Measurements from ENCODE around the gene GPR21. TPM values are rescaled to one million over a fixed set of nuclear protein-coding genes. Genes with fewer than 3 reads are reported as not detected.

The GPR21 gene
- total RNA-seq, 1 donor from 2014 or later = 4.8 TPM

DNA sequence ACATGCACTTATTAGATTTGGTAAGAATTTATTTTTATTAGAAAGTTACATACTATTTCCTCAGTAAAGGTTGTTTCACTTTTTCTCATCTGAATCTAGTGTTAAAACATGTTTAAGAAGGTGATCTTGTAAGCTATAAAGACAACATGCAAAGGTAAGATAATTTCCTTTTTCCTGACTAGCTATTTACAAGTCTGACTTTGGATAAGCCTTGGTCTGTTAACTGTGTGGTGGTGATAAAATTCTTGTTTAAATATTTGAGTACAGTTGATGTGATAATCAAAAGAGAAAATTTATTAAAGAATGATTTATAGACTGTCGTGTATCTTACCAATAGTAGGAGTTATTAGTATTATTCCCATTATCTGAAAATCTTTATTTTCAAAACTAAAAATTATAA lies 36.9 kb upstream of the GPR21 start:
- Mint-ChIP-seq H3K27ac (ENCODE audit: unreplicated experiment) (no peak overlapping the region), H3K27me3 (ENCODE audit: low read depth) (no peaks in the 10 kb centered on the region), H3K9me3 (ENCODE audit: low read depth) (no peaks in the 10 kb centered on the region), H3K36me3 (ENCODE audit: low read depth) (peaks cover 18% of the 10 kb centered on the region), H3K4me3 (ENCODE audit: unreplicated experiment) (no peak overlapping the region), H3K4me1 (ENCODE audit: low read depth) (peaks cover 27% of the 10 kb centered on the region)
- TF ChIP-seq, protein P1, sequence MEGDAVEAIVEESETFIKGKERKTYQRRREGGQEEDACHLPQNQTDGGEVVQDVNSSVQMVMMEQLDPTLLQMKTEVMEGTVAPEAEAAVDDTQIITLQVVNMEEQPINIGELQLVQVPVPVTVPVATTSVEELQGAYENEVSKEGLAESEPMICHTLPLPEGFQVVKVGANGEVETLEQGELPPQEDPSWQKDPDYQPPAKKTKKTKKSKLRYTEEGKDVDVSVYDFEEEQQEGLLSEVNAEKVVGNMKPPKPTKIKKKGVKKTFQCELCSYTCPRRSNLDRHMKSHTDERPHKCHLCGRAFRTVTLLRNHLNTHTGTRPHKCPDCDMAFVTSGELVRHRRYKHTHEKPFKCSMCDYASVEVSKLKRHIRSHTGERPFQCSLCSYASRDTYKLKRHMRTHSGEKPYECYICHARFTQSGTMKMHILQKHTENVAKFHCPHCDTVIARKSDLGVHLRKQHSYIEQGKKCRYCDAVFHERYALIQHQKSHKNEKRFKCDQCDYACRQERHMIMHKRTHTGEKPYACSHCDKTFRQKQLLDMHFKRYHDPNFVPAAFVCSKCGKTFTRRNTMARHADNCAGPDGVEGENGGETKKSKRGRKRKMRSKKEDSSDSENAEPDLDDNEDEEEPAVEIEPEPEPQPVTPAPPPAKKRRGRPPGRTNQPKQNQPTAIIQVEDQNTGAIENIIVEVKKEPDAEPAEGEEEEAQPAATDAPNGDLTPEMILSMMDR (IDR thresholded peaks at IDR 0.05) = no peak
- no peak for DNase-seq (ENCODE audit: low spot score)

DNA sequence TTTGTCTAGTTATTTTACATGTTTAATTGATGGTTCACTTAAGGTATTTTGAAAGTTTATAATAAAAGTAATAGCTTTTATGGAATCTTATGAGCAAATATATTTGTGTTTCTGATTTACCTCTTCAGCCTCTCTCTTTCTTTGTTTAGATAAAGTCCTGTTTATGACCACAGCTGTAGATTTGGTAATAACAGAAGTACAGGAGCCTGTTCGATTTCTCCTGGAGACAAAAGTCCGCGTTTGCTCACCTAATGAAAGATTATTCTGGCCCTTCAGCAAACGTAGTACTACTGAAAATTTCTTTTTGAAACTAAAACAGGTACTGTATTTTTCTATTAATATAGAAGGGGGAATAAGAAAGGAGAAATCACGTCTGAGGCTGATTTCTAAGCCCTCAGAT lies 35.0 kb upstream of the GPR21 start:
- no peak overlapping the region for H3K4me3 Mint-ChIP-seq (ENCODE audit: unreplicated experiment)
- no peak overlapping the region for H3K27ac Mint-ChIP-seq (ENCODE audit: unreplicated experiment)
- H3K36me3 Mint-ChIP-seq (ENCODE audit: low read depth) = peaks cover 19% of the 10 kb centered on the region
- no peaks in the 10 kb centered on the region for H3K27me3 Mint-ChIP-seq (ENCODE audit: low read depth)
- H3K9me3 Mint-ChIP-seq (ENCODE audit: low read depth) = no peaks in the 10 kb centered on the region
- DNase-seq (ENCODE audit: low spot score) = no peak
- H3K4me1 Mint-ChIP-seq (ENCODE audit: low read depth) = peaks cover 41% of the 10 kb centered on the region
- TF ChIP-seq, protein P1 (IDR thresholded peaks at IDR 0.05) = no peak

- Mint-ChIP-seq H3K4me1 (ENCODE audit: low read depth) (peaks cover 45% of the 10 kb centered on the region), H3K27ac (ENCODE audit: unreplicated experiment) (peak overlapping the region; percentile 38), H3K4me3 (ENCODE audit: unreplicated experiment) (no peak overlapping the region), H3K36me3 (ENCODE audit: low read depth) (peaks cover 21% of the 10 kb centered on the region), H3K9me3 (ENCODE audit: low read depth) (no peaks in the 10 kb centered on the region), H3K27me3 (ENCODE audit: low read depth) (no peaks in the 10 kb centered on the region)
- DNase-seq (ENCODE audit: low spot score) = no peak
- TF ChIP-seq, protein P1 (IDR thresholded peaks at IDR 0.05) = no peak
These were observed 32.9 kb upstream of the GPR21 start for GRCh38 chr9:123000371-123001068.

DNA sequence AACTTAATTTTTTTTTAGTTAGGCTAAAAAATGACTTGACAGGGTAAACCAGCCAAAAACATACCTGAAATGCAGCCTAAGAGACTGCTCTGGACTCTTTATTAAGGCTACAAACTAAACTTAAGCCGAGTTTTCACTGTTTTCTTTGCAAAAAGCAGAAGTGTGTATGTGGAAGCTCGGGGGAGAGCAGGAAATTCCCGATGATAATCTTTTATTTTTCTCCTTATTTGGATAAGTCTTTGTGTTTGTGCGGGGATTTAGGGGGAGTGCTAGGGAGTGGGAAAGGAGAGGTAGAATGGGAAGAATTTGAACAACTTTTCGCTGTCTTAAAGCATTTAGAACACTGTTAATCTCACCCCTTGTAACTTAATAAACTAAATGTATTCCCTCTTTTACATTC lies 30.7 kb upstream of the GPR21 start:
- peaks cover 53% of the 10 kb centered on the region for H3K4me1 Mint-ChIP-seq (ENCODE audit: low read depth)
- H3K27ac Mint-ChIP-seq (ENCODE audit: unreplicated experiment) = peak overlapping the region; percentile 95
- H3K36me3 Mint-ChIP-seq (ENCODE audit: low read depth) = peaks cover 21% of the 10 kb centered on the region
- TF ChIP-seq, protein P1 (IDR thresholded peaks at IDR 0.05) = no peak
- H3K4me3 Mint-ChIP-seq (ENCODE audit: unreplicated experiment) = peak overlapping the region; percentile 64
- H3K9me3 Mint-ChIP-seq (ENCODE audit: low read depth) = no peaks in the 10 kb centered on the region
- H3K27me3 Mint-ChIP-seq (ENCODE audit: low read depth) = no peaks in the 10 kb centered on the region
- no peak for DNase-seq (ENCODE audit: low spot score)

DNA sequence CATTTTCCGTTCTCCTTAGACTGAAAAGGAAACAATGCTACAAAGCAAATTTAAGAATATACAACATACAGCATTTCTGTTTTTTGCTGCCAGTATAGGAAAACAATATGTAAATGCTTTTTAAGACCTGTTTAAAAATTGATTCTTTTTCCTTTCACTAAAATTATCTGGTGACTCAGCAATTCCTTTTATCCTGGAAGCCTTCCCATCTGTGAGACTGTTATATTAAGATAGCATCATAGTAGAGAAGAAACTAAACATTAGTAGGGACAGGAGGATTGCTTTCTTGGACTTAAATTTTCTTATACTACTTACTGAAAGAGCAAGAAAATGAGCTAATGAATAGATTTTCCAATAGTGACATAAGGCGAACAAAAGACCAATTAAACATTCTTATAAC lies 30.0 kb upstream of the GPR21 start:
- TF ChIP-seq, protein P1 (IDR thresholded peaks at IDR 0.05) = no peak
- H3K27ac Mint-ChIP-seq (ENCODE audit: unreplicated experiment) = peak overlapping the region; percentile 95
- peaks cover 53% of the 10 kb centered on the region for H3K4me1 Mint-ChIP-seq (ENCODE audit: low read depth)
- DNase-seq (ENCODE audit: low spot score) = no peak
- no peaks in the 10 kb centered on the region for H3K27me3 Mint-ChIP-seq (ENCODE audit: low read depth)
- peak overlapping the region; percentile 44 for H3K4me3 Mint-ChIP-seq (ENCODE audit: unreplicated experiment)
- no peaks in the 10 kb centered on the region for H3K9me3 Mint-ChIP-seq (ENCODE audit: low read depth)
- peaks cover 21% of the 10 kb centered on the region for H3K36me3 Mint-ChIP-seq (ENCODE audit: low read depth)

All from chondrocyte (in vitro differentiated cells).